Inferior parietal cortex (tissue), 1 donor: ENCODE results near the gene TRNP1.
"Not testable (repeated sequence)": the region's sequence is repeated elsewhere in the genome, so short reads cannot be mapped to it uniquely, and the experiment has no call there.

Source experiments
- DNase-seq: peaks from one replicate; pipeline ENCODE4 v3.0.0-alpha.2; 2016; ENCODE audit errors: extremely low spot score

TRNP1 gene, protein sequence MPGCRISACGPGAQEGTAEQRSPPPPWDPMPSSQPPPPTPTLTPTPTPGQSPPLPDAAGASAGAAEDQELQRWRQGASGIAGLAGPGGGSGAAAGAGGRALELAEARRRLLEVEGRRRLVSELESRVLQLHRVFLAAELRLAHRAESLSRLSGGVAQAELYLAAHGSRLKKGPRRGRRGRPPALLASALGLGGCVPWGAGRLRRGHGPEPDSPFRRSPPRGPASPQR

GRCh38 chr1:26993237-26994019 is at the start of gene TRNP1:
TSS of gene TRNP1 (plus strand) at chr1:26993692. CDS start at chr1:26993787, 95 bp downstream.
- peak; percentile 73 for DNase-seq

DNA sequence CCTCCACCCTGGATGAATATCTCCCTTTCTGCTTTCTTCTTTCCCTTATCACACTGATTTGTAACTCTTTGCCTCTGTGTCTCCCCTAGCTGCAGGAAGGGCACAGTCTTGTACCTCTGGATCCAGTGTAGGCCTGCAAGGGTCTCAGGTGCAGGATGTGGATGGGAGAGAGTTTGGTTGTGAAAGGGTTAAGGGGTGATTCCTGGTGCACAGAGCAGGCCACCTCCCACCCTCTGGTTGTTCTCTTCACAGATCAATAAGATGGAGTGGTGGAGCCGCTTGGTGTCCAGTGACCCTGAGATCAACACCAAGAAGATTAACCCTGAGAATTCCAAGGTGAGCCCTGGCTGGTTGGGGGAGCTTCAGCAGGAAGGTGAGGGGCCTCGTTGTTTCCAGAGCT is 48.4 kb upstream of the TRNP1 start:
- DNase-seq = no peak

- DNase-seq = no peak
Observed at GRCh38 chr1:26945728-26946127, 47.8 kb upstream of the TRNP1 start.

- no peak for DNase-seq
Observed at GRCh38 chr1:26946270-26946669, 47.2 kb upstream of the TRNP1 start.

- not testable (repeated sequence) for DNase-seq
Observed at GRCh38 chr1:26948725-26949057, 44.8 kb upstream of the TRNP1 start.

GRCh38 chr1:26949266-26949925 is 44.1 kb upstream of the TRNP1 start:
- DNase-seq = no peak

GRCh38 chr1:26949926-26950319 is 43.6 kb upstream of the TRNP1 start:
- no peak for DNase-seq

DNA sequence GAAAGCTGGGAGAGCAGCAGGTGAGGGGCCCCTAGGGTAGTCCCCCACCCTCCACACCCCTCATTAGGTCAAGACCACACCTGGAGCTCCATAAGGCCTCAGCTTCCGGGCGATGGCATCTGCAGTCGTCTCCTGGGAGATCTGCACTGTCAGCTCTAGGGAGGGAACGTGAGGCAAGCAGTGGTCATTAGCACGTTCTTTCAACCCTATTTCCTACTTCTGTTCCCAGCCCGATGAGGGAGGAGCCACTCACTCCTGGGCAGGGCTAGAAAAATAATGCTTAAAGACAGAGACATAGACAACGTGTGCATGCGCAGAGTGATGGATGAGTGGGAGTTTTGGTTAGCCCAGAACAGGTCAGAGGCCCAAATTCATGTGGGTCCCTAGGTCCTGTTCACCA is 42.9 kb upstream of the TRNP1 start:
- no peak for DNase-seq

DNA sequence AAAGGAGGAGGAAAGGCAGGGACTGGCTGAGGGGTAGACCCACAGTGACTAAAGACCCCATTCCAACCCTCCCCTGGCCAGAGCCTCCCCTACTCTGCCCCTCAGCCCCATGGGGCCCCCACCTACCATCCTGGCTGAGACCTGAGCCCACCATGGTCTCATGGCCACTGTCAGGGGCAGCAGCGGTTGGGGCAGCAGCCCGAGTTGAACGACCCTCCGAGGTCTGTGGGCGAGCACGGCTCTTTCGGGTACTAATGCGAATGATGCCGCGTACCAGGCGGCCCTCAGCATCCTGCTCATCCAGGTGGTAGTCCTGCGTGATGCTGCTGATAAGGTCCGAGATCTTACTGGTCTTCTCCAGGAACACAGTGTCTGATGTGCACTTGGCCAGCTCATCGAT is 42.3 kb upstream of the TRNP1 start:
- no peak for DNase-seq

DNA sequence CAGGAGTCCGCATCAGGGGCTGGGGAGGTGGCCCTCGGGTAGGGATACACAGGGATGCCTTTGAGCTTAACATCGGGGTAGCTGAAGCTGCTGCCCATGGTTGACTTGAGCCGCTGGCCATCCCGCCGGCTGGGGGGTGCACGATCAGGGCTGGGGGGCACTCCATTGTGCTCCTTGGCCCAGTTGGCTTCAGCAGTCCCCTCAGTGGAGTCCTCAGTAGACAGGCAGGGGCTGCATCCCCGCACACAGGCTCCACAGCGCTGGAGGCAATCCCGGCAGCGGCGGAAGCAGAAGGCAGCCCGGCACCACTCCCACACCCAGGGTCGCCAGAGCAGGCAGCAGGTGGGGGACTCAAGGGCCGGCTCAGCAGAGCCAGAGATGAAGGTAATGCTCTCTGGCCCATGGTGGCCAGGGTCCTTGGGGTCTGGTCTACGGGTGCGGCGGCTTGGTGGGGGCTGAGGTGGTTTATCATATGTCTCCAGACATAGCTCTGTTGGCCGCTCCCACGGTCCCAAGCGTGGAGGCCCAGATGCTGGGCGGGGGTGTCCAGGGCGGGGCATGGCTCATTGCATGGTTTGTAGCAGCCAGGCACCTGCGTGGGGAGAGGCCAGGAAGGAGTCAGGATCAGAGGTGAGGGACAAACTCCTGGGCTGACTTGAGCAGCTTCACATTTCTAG is 41.5 kb upstream of the TRNP1 start:
- no peak for DNase-seq

DNA sequence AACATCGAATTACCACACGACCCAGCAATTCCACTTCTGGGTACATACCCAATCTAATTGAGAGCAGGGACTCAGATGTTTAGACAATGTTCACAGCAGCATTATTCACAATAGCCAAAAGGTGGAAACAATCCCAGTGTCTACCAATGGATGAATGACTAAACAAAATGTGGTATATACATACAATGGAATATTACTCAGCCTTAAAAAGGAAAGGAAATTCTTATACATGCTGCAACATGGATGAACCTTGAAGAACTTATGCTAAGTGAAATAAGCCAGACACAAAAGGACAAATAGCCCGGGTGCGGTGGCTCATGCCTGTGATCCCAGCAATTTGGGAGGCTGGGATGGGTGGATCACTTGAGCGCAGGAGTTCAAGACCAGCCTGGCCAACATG is 40.1 kb upstream of the TRNP1 start:
- no peak for DNase-seq

DNA sequence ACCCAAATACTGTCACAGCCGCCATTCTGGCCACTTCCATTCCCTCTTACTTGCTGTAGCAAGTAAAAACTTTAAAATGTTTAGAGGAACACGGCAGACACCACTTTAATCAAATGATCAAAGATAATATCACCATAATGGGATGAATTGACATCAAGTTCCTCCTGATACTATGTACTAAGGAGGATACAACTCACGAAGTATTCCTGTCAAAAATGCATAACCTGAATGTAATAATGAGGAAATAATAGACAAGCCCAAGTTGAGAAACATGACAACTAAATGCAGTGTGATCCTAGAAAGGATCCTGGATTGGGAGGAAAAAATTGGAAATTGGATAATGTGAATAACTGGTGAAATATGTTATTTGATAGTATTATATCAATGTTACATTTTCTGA is 37.2 kb upstream of the TRNP1 start:
- no peak for DNase-seq

DNA sequence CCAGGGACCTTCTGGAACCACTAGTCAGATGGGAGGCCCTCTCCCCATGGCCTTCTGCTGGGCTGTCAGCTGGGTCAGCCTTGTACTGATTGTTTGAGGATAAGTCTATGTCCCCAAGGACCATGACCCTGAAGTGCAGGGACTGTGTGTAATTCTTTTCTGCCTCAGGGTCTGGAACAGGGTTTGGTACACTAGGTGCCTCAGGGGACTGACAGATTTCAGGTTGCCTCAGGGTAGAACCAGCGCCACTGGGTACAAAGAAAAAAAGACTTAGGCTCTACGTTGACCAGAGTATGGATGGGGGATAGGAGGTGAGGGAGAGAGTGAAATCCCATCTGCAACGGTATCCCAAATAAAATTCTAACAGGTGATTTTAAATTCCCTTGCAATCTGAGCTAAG is 36.2 kb upstream of the TRNP1 start:
- no peak for DNase-seq

- no peak for DNase-seq
Observed at GRCh38 chr1:26959270-26959669, 34.2 kb upstream of the TRNP1 start.

DNA sequence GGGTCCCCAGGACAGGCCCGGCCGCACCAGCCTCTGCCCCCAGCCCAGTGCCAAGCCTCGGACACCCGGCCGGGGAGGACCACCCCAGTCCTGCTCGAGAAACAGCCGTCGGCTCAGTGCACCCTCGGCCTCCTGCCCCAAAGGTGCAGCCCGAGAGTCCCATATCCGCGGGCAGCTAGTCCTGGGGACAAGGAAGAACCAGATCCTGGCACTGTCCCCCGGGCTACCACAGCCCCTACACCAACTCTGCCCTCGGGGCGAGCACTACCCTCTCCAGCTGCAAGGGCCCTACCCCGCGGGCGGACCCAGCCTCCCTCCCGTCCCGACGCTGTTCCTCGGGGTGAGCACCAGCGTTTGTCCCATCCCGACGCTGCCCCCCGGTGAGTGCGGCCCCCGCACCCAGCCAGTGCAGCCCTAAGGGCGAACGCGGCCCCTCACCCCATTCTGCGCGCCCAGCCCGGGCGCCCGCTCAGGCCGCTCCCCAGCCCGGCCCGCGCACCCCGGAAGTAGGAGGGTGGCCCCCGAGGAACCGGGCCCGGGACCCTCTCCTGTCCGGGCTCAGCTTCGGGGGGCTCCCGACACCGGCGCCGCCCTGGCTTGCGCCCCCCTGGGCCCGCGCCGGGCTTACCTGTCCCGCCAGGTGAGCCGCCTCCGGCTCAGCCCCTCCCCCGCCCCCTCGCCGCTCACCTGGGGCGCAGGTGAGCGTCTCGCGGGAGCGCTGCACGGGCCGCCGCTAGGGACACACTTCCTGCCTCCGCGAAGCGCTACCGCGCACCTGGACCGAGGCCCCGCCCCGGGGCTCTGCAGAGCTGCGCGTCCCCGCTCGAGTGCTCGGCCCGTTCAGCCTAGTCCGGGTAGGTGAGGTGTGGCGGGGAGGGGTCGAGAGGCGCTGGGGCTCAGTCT is 33.5 kb upstream of the TRNP1 start, which contains the start of gene KDF1:
Gene KDF1, minus strand, starts transcription at position 747 of the 903 bp plus-strand sequence. CDS start 8,088 bp downstream, outside the sequence.
- DNase-seq = no peak

GRCh38 chr1:26960625-26960966 is 32.9 kb upstream of the TRNP1 start:
- no peak for DNase-seq

GRCh38 chr1:26961826-26962225 is 31.7 kb upstream of the TRNP1 start:
- peak; percentile 47 for DNase-seq

- DNase-seq = no peak
Observed at GRCh38 chr1:26965213-26965612, 28.3 kb upstream of the TRNP1 start.

DNA sequence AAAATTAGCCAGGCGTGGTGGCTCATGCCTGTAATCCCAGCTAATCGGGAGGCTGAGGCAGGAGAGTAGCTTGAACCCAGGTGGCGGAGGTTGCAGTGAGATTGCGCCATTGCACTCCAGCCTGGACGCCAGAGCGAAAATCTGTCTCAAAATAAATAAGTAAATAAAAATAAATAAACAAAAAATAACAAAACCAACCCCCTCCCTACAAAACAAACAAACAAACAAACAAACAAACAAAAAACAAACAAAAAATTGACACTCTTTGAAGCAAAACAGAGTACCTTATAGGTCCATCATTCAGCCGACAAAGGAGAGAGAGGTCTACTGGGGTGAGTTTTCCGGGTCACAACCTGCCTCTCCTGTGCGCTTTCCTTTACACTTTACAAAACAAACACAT is 27.9 kb upstream of the TRNP1 start:
- DNase-seq = no peak

- DNase-seq = no peak
Observed at GRCh38 chr1:26970810-26971209, 22.7 kb upstream of the TRNP1 start.

GRCh38 chr1:26971590-26971989 is 21.9 kb upstream of the TRNP1 start:
- DNase-seq = no peak
